Erythroblast (primary cell): ENCODE measurements around the gene RAB31.

Source experiments
- GATA1 ChIP-seq: IDR thresholded peaks from 2 replicates; pipeline ENCODE4 v1.6.1; 2011; ENCODE audit warnings: low read depth, mild to moderate bottlenecking, control low read depth, low read length, moderate library complexity
- POLR2A ChIP-seq: IDR thresholded peaks from 2 replicates; pipeline ENCODE4 v1.6.1; 2011; ENCODE audit warnings: mild to moderate bottlenecking, low read length

DNA sequence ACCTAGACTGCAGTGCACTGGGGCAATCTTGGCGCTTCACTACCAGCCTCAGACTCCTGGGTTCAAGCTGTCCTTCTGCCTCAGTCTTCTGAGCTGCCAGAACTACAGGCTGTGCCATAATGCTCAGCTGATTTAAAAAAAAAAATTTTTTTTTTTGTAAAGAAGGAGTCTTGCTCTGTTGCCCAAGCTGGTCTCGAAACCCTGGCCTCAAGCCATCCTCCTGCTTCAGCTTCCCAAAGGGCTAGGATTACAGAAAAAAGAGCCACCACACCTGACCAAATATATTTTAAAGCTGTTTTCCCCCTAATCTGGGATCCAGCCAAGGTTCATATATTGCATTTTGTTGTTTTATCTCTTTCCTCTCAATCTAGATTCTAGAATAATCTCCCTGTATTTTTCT is 82.2 kb downstream of the RAB31 start:
- no peak for TF ChIP-seq POLR2A
- TF ChIP-seq GATA1, result no peak
